GM18519 (cell line): Measurements from ENCODE around the gene ENOX1.

Experiments used
- ATAC-seq: cut with Tn5 transposase; IDR thresholded peaks from one replicate; pipeline ENCODE4 v1.9.1; 2021; ENCODE audit warnings: mild to moderate bottlenecking, moderate library complexity; ENCODE audit not compliant: unreplicated experiment, low FRiP score

Gene ENOX1

DNA sequence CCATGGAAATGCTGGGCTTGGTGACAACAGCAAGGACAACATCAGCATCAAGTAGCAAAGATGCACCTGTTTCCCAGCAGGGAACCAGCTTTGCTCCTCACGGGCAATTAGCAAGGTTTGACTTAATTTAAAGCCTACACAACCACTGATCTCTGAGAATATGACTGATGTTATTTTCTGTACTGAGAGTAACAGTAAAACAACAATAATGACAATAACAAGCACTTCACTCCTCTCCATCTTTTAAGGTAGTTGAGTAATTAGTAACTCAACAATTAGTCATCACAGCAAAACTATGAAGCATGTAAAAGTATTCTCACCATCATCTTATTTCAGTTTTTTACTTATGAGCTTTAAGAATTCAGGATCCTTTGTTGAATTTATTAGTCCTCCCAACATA lies 37.3 kb downstream of the ENOX1 start:
- ATAC-seq: no peak

GRCh38 chr13:43744261-43745031 lies 42.3 kb downstream of the ENOX1 start:
- no peak for ATAC-seq

DNA sequence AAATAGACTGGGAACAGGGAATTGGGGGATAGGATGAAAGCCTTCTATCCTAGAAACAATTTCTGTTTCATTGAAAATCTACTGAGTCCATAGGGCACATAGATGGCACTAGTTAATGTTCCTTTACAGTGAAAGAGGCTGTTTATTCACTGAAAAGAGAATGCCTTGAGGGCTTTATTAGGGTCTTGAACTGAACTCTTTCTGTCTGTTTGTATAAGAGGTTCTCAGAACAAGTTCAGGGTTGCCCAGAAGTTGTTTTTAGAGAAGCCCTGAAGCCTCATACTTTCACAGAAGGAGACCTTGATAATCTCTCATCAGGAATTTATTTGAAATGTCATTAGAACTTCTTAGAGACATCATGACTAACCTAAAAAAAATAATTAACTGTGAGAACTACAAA lies 43.9 kb downstream of the ENOX1 start:
- no peak for ATAC-seq

DNA sequence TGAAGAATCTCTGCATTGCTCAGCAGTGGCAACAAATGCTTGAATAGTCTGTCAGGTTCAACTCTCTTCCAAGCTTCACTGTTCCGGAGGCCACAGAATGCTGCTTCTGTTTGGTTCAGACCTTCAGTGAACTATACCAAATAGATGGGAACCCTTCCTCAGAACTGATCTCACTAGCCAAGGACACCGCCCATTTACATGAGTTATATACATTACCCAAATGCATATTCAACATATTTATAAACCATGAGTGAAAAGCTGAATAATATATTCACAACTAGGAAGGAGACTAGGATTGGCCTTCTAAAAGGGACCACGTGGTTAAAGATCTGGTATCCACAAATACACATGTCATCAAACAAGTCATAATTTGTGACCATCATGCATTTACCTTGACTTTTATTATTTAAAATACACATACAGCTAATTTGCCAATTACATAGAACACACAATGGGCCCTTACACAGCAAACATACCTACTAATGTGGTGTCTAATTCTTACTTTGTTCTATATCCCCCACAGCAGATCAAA lies 49.3 kb downstream of the ENOX1 start:
- no peak for ATAC-seq

DNA sequence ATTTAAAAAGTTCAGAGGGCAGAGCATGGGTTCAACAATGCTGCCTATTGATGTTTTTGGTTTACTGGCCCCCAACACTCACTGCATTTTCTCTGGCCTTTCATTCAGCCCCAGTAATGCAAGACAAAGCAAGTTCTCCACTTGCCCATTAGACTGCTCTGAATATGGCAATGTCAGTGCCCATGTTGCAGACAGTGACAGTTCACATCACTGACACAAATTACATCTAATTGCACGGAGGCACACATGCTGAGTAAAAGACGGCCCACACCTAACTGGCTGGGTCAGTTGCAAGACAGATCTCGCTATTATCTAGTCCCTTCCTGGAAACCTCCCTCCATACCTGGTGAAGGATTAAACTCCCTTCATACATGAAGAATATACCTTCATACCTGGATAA lies 54.0 kb downstream of the ENOX1 start:
- ATAC-seq: no peak

DNA sequence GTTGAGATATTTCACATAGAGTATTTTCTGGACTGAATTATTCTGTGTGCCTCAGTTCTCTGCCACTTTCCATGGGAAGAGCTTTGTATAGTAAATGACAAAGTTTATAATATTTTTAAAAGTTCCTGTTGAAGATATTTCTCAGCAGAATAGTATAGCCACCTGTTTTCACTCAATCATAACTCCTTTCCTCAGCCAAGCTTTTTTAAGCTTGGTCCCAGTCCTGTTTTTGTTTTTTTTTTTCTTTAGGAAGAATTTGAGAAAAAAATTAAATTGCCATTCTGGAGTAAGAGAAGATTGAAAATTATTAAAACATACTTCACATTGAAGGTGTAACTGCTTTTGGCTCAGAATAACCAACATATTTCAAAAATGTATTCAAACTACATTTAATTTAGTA lies 55.5 kb downstream of the ENOX1 start:
- no peak for ATAC-seq

DNA sequence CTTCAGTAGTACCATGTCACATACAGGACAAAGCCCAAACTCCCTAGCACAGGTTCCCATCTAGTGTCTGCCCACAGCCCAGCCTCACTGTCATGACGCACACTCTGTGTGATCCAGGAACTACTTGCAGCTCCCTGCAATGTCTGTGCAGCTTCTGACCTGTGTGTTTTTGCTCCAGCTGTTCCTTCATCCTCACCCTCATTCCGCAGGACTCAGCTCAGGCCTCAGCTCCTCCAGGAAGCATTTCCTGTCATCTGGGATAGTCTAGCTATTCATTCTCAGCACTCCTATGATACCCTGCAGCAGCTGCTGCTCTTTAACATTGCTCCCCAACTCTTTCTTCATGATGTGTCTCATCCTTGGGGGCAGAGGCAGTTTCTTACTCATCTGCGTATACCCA lies 56.1 kb downstream of the ENOX1 start:
- no peak for ATAC-seq

GRCh38 chr13:43728421-43728820 lies 58.4 kb downstream of the ENOX1 start:
- ATAC-seq: no peak

DNA sequence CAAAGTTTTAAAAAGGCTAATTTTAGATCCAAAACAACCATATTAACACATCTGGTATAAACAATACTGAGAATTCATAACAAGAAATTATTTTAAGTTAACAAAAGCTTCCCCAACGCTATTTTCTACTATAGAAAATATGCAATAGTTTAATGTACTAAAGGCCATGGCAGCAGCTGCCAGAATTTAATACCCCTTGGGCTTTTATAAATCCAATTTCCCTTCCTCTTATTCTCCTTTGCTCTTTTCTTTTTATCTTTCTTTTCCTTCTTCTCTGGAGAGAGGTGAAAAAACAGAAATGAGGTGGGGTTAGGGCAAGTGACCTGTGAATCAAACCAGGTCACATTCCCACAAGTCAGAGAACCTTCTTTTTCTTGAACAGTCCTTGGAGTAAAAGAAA lies 58.9 kb downstream of the ENOX1 start:
- no peak for ATAC-seq

DNA sequence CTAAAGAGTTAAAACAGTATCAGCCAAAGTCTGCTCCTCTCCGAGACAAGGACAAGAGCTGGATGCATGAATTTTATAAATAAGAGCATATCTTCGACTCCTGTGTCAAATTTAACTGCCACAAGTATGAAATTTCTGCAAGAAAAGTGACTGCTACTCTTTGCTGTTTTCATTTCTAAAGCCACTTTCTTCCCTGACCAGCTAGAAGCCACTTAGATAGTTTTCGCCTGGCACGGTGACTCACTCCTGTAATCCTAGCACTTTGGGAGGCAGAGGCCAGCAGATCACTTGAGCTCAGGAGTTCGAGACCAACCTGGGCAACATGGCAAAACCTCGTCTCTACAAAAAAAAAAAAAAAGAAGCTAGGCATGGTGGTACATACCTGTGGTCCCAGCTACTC lies 61.3 kb downstream of the ENOX1 start:
- no peak for ATAC-seq

DNA sequence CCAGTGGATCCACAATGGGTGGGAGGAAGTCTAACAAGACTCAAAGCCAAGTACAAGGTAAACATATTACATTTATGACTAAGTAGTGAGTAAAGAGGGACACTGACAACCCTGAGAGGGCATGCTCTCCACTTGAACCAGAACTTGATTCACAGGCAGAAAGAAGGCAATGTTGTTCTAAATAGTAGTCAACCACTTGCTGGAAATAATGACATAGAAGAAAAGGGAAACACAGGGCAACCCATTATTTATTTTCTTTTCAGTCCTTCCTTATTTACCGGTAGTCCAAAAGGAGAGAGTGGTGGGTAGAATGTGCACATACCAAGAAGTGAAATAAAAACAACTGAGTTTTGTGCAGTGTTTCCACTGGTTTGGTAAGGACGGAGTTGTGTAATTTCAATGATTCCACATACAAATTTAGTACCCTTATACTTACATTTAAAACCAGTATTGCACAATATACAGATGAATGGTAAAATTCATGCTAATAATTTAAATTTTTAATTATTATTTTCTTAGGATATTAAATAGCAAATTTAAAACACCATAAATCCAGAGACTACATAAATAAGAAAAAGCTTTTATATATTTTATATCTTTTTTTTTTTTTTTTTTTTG lies 65.9 kb downstream of the ENOX1 start:
- no peak for ATAC-seq

GRCh38 chr13:43698758-43699157 lies 88.0 kb downstream of the ENOX1 start:
- no peak for ATAC-seq

DNA sequence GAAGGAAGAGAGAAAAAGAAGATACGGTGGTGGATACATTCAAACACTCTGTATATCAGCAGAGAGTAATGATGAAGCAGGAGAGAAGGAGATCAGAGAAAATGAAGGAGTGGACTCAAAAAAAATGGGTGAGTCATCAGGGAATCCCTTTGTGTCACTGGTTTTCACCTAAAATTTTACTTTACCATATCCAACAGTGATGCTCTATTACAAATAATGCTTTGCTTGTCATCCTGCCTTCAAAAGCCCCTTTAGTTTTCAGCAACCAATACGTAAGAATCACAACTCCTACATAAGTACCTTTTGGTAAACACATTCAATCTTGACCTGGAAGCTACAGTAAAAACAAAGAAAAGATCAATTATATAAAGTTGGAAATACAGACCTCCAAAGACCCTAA lies 88.8 kb downstream of the ENOX1 start:
- ATAC-seq: no peak

- ATAC-seq: no peak
Measured at GRCh38 chr13:43697323-43697722, 89.4 kb downstream of the ENOX1 start.

DNA sequence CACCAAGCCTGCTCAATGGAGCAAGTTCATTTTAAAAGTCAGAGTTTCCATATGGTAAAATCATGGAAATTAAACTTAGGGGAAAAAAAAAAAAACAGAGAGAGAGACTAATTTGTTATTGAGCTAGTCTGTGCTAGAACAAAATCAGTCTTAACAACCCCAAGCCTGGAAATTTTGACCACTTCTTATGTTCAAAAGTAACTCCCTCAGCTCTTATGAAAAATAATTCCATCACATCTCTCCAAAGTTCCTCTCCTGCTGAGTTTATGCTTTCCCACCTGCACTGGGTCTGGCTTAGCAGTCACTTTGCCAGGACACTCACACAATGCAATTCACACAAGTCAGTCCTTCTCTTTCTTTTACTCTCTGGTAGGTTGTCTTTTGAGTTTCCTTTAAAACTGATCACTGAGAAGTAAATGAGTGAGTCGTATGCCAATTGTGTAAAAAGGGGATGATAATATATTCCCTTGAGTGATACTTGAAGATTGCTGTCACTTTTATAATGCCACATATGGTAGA lies 92.6 kb downstream of the ENOX1 start:
- ATAC-seq: no peak

- ATAC-seq: no peak
Measured at GRCh38 chr13:43693639-43694038, 93.1 kb downstream of the ENOX1 start.

GRCh38 chr13:43688227-43688907 lies 98.4 kb downstream of the ENOX1 start:
- no peak for ATAC-seq

DNA sequence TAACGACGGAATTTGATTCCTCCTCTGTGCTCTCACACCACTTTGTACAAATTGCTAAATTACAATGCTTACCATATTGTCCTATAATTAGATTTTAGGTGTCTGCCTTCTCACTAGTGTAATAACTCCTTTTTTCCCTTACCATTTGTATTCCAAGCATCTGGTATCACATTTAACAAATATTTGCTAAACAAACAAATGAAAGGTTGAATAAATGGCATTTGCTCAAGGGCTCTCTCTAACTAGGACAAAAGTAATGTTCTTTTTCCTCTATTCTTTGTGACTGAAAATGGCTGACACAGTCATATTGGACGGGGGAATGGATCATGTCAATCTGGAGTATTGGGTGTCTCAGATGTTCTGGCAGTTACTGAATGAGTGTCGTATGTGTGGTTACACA lies 99.7 kb downstream of the ENOX1 start:
- no peak for ATAC-seq

- ATAC-seq: no peak
Measured at GRCh38 chr13:43686557-43686956, 100.2 kb downstream of the ENOX1 start.

DNA sequence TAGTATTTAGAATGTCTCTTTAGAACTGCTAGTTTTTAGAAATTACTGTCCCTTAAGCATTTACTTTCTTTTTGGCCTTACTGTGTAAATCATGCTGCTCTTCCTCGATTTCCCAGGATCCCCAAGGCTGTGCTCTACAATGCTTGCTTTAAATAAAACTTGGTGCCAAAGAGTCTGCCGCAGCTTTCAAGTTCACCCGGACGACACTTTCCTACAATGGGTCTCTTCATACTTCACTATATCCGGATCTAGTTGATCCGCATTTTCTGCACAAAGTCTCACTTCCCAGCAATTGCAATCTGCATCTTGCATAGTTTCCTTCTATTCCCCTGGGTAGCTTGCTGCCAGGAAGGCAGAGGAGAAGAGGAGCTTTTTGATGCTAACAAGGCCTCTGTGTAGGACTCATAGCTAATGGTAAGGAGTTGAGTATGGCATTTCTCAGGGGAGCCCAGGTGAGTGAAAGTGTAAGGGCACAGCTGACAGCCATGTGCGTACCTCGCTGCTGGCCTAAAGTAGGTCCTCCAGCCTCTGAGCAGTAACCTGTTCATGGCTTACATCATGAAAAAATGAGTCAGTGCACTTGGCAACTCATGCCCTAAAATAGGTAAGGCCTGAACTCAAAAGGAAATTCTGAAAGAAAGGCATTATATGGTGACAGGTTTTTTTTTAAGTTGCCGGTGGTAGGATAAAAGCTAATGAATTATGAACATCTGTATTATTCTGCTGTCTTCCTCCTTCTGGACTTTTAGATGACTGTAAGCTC lies 101.6 kb downstream of the ENOX1 start:
- no peak for ATAC-seq

GRCh38 chr13:43682701-43683100 lies 104.1 kb downstream of the ENOX1 start:
- ATAC-seq: no peak
